ENCODE data around the gene KIAA1217.

- TF ChIP-seq CTCF (IDR thresholded peaks at IDR 0.05), result no peak
- TF ChIP-seq POLR2A (IDR thresholded peaks at IDR 0.05), result no peak
These were observed 345.1 kb downstream of the KIAA1217 start for GRCh38 chr10:24554036-24554435.

All from lower leg skin (tissue), 3 donors.